Measurements from ENCODE around the gene DISP3. TPM values are rescaled to one million over a fixed set of nuclear protein-coding genes. Genes with fewer than 3 reads are reported as not detected.
A peak's percentile ranks its signal among the peaks of the same experiment; 100 is the strongest.

DISP3 gene
- total and polyA plus RNA-seq, 9 of the 15 experiments (the other 6 are each of a cell fraction or from before 2014, with no cell fraction given) = 0.03 to 0.19 (median 0.15) TPM; not detected in 5

- TF ChIP-seq CSDE1 (IDR thresholded peaks at IDR 0.05) (no peak), BCL6 (CRISPR knock-in tag; IDR thresholded peaks at IDR 0.05) (0 out of 2 replicates have a peak, but pooled peaks have one; percentile 5), MXD1 (CRISPR knock-in tag; IDR thresholded peaks at IDR 0.05; ENCODE audit: borderline replicate concordance, poor library complexity, severe bottlenecking) (no peak), DDX20 (tag; IDR thresholded peaks at IDR 0.05; ENCODE audit: low read depth) (peak; percentile 59; the same call in 1 of the 2 replicates), HEY1 (CRISPR knock-in tag; IDR thresholded peaks at IDR 0.05; ENCODE audit: borderline replicate concordance) (no peak), ZNF24 (IDR thresholded peaks at IDR 0.05) (peak; percentile 79; the same call in 1 of the 2 replicates), ZNF764 (CRISPR knock-in tag; IDR thresholded peaks at IDR 0.05; ENCODE audit: low read depth) (no peak), RAD51 (IDR thresholded peaks at IDR 0.05; ENCODE audit: borderline replicate concordance, low read depth) (no peak), ILK (tag; IDR thresholded peaks at IDR 0.05; ENCODE audit: borderline replicate concordance, low read depth) (no peak), SAP30 (IDR thresholded peaks at IDR 0.05; ENCODE audit: borderline replicate concordance, insufficient read depth, low read depth, low read length, poor library complexity, severe bottlenecking) (peak; percentile 79), TAL1 (IDR thresholded peaks at IDR 0.05) (no peak), CEBPZ (IDR thresholded peaks at IDR 0.05; ENCODE audit: borderline replicate concordance, low read depth, low read length) (no peak), FOXA3 (CRISPR knock-in tag; conservative IDR thresholded peaks at IDR 0.05 in 1 of 2, IDR thresholded peaks at IDR 0.05 in 1 of 2) (peak in 1 of 2 experiments; percentile 86; a peak in 2 of 4 replicates), ZFP91 (CRISPR knock-in tag; IDR thresholded peaks at IDR 0.05) (no peak), ZBTB9 (CRISPR knock-in tag; IDR thresholded peaks at IDR 0.05) (no peak), ESRRA (IDR thresholded peaks at IDR 0.05; ENCODE audit: borderline replicate concordance, low read depth) (no peak), ZNF512 (tag; IDR thresholded peaks at IDR 0.05) (no peak), CREBBP (IDR thresholded peaks at IDR 0.05; ENCODE audit: low read depth, low read length) (no peak), OTX1 (CRISPR knock-in tag; IDR thresholded peaks at IDR 0.05) (no peak)
These were observed 71.8 kb downstream of the DISP3 start (continued) for GRCh38 chr1:11550664-11551283.
